SKM-1 (cell line): Measurements from ENCODE around the gene TP63.

ENCODE experiments used
- DNase-seq: peaks from one replicate; lab custom pipeline; 2025; ENCODE audit not compliant: unreplicated experiment; lab: John Stamatoyannopoulos, UW

TP63 gene

DNA sequence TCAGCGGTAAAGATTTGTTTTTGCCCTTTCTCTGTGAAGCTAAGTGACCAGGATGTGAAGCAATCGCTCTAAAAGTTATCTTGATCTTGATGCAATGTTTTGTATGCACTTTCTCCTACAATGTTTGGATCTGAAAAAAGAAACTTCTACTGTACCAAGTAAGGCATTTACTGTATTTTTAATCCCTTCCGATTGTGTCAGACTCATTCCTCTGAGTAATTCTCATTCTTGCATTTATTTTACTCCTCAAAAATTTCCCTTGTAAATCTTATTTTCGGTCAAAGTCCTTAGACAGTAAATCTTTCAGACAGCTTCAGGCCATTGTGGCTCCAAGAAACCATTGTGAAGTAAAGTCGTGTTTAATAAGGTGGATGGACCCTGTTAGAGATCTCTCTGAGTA, 141.9 kb downstream of the TP63 start:
- no peak for DNase-seq

DNA sequence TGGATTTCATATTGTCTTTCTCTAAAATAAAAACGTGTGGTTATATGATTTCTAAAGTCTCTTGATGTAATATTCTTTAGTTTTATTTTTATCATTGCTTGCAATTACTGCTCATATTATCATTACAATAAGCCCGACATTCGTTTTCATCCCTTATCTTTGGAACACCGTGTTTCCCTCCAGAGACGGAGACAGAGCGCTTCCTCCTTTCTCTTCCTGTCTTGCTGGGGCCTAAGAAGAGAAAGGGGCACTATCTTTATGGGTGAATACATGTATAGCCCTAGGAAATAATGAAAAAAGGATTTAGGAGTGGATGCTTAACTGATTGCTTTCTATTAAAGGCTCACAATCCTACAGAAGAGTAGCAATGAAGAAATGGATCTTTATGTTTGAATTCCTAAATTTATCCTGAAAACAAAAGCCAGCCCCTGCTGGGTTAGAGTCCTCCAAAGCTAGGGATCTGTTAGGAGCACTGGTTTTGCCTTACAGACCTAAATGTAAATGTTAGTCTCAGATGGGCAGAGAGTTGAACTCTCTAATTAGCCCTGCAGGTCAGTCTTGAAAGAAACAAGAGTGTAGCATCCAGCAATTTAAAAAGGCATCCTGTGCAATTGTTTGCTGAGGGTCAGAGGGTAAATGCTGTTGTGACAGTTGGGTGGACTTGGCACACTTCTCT, 145.1 kb downstream of the TP63 start:
- DNase-seq = no peak

DNA sequence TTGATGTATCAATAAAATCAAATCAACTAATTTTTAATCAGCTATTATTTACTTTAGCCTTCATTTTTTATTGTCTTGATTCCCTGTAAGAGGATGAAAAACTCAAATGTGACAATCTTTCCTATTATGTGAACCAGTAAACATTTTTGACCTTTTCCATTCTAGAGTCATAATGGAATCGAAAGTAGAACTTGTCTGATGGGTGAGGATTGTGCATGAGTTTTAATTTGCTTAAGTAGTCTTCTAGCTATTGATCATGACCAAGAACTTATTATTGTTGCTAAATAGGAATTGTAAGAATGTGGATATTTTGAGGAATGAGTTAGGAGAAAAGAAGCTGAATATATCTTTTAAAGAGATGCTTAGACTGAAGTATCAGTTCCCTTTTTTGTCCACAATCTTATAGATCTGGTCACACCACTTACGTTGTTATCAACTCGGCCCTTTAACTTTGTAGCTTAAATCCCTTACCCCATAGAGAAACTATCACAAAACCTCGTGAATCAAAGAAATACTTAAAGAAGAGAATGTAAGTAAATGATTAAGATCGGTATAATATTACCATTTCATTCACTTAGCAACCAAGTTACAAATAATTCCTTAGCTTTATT, 147.3 kb downstream of the TP63 start:
- DNase-seq = no peak

DNA sequence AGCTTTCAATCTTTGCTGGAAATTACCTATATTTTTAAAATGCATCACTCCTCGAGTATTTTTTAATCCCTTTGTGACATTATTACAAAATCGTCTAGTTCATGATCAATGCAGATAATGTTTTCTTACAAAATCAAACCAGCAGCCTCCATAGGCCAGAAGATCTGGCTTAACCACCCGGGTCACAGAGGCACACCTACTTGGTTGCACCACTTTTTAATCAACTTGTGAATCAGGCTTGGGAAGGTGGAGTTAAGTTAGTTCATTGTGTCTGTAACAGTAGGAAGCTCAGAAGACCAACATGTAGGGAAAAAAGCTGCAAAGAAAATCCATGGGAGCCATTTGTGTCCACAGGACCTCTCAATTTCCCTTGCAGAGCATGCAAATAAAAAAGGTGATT, 148.0 kb downstream of the TP63 start:
- DNase-seq = no peak

DNA sequence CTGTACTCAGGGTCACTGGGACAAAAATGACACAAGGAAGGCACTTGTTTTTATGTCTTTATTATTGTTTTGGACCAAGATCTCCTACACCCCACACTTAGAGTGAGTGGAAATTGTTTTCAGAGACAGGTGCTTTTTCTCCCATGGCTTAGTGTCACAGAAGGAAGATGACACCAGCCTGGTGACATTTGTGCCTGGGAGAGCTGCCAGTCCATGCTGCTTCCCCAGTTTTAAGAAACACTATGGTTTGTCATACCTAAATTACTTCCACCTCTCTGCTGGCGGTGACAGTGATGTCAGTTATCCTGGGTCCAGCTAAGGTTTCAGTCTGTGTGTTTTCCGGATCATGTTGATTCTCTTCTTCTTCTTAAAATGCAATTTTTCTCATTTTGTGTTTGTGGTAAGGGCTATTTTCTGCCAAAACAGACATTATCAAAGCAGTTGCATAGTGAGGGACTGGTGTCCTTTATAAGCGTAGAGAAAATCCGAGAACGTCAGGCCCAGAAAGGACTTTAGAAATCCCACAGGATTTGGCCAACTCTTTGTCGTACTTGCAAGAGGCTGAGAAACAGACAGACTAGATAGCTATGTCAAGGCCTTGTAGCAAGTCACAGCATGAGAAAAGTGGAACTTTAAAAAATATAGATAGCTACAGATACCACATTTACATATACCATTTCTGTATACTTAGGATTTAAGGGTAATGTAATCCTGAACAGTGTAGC, 149.5 kb downstream of the TP63 start:
- no peak for DNase-seq

DNA sequence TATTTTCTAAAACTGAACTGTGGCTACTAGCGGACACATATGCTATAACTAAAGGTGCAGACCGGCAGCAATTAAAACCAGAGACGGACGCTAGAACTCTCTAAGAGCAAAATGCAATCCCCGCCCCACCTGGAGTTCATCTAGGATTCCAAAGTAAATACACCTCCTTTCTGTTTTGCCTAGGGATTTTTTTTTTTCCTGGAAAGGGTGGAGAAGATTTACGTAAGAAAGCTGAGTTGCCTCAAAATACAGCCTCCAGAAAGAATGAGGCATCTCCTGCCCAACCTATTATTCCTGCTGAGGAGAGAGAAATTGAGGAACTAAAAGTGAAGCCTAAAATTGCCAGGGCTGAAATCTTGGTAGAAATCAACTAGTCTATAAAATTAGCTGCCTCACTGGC, 150.2 kb downstream of the TP63 start:
- no peak for DNase-seq

DNA sequence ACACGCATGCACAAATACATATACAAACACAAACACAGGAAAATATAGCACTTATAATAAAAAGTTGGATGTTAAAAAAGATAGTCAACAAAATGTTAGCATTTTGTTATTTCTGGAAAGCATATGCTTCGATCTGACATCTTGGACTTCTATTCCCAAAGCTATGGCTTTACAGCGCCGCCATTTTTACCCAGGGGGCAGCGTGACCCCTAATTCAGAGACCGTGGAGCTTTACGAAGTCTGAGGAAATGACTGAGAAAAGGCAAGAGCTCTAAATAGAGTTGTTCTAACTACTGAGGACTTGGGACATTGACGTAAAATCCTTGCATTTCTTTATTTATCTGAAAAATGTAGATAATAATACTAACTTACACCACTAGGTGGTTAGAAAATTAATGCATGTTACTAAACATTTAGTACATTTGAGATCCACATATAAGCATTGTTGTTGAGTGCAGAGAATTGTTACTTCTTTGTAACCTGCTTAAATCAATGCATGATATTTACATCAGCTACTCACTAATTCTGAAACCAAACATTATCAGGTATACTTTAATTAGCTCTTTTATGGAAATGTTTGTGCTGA, 155.4 kb downstream of the TP63 start:
- no peak for DNase-seq

DNA sequence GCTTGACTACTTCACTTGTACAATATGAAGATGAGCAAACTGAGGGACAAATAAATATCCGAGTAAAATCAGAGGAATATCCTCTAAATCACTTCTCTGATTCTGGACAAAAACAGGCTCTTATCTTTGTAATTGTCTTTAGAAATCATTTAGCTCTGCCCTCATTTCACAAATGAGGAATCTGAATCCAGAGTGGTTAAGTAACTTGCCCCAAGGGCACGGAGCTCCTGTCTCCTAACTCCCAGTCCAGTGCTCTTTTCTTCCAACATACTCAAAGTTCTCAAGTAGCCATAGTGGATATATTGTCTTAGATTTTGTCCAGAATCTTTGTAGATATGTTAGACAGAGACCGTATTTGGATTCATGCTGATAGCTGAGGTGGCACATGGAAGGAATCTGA, 156.0 kb downstream of the TP63 start:
- DNase-seq = no peak

DNA sequence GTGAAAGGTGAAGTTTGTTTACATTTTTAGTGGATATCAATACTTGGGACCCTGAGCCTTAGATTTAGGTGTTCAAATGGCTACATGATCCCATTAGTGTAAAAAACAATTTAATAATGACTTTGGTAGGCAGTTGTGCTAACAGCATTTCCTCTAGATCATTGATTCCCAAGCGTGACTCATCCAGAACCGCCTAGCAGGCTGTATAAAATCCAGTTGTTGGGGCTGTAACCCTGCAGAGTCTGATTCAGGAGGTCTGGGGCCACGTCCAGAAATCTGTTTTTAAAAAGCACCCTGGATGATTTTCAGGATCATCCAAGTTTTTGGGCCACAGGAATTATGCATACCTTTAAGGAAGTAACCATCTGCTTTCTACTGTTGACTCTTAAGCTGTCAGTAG, 156.4 kb downstream of the TP63 start:
- DNase-seq = no peak

DNA sequence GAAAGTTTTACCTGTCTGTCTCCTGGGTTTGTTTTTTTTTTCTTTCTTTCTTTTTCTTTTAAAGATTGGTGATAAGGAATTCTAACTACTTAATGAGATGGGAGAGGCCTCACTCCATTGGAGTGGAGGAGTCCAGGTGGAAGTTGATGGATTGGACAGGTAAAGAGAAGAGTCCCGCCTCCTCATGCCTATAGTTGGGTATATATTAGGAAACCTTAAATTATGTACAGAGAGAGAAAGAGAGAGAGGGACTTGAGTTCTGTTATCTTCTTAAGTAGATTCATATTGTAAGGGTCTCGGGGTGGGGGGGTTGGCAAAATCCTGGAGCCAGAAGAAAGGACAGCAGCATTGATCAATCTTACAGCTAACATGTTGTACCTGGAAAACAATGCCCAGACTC, 158.2 kb downstream of the TP63 start:
- no peak for DNase-seq

DNA sequence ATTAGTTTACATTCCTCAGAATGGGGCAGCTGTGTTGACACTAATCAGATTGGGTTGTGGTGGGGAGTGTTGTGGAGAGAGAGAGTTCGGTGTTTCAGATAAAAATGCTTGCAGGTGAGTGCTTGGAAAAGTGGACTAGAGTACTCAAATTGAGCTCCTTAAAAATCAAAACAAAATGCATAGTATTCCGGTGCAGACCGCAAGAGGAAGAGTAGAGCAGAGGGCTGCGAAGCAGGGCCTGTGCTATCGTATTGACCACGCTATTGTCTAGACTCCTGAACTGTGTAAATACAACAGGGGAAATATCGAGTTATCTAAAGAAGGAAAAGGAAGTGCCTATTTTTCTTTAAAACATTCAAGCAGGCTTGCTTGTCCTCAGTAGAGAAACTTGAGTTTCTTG, 159.5 kb downstream of the TP63 start:
- DNase-seq = no peak

DNA sequence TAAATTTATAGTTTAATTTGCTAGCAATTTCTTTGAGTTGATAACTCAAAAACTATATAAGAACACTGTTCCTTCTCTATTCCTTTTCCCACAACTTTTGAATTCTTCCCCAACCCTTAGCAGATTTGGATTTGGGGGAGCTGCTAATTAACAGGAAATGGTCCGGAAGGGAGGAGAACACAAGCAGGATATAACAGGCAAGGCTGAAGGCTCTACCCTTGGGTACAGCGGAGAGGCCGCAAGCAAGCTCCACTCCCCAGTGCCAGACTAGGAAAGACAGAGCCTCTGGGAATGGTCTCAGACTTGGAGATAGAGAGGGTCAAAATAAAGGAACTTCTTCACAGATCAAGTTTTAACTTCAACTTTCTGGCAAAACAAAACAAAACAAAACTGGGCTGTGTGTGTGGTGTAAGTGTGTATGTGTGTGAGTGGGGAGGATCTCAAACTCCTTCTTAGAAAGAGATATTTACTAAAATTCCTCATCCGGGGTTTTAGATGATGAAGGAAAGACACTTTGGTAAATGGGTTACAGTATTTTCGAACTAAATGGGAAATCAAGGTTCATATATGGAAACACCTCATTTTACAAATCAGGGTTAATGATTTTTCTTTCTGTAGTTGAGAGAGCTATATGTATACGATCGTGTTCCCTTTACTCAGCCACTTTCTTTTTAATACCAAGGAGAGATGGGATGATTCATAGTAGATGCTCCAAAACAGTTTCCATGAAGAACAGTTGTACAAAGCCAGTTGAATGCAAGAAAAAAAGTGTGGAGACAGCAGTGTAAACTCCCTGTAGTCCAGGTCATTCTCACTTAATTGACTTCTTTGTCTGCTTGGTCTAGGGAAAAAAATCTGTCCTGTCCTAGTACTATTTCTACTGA, 161.1 kb downstream of the TP63 start:
- DNase-seq = no peak

DNA sequence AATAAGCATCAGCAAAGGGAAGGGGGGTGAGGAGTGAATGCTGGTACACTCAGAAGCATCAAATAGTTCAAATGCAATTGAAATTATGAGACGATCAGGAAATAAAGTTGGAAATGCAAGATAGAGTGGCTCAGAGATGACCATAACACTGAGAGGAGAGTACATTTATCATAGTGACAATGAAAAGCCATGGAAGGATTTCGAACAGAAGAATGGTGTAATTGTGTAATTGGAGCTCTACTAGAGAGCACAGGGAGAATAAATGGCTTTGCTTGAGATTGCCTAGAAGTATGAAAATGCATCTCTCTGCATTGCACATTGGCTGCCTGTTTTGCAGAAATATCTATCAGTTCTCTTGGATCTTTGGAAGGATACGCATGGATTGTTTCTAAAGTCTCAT, 163.3 kb downstream of the TP63 start:
- DNase-seq = no peak

DNA sequence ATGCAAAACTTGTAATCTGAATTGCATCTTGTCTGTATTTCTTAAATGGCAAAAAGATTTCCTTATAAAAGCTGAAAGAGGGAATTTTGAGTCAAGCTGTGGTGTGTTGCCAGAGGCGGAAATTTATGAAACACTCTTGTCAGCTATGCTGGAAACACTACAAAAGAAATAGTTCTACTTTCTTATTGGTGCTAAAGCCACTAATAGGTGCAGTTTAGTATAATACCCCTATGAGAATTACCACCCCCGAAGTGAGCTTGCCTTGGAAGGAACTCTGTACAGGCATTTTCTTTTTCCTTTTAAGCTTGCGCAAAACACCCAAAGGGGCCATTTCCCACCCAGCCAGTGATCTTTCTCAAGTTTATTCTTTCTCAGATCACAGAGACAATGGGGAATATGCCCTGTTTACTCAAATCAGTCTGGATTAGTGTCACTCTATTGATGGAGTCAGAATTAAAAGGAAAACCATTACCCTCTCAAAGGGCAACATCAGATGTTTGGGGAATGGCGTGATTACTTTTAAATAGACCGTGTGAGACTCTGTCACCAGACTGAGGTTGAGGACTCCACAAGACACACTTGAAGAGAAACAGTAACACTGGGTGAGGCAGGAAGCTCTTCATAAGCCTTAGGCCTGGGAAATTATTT, 166.0 kb downstream of the TP63 start:
- no peak for DNase-seq

DNA sequence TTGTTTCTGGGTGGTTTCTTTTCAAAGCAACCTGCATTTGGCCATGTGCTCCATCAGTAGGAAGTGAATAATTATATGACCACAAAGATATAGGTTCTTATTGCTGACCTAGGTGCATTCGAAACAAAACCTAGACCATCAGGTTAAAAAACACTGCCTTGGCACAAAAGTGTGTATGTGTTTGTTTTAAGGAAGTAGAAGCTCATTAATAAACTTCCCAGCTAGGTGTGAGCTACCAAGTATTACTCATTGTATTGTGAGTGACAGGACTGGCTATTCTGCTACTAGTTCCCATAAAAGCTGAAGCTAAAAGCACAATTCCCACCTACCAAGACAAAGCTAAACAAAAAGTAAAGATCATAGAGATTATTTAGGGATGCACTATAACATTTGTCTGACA, 168.2 kb downstream of the TP63 start:
- no peak for DNase-seq

DNA sequence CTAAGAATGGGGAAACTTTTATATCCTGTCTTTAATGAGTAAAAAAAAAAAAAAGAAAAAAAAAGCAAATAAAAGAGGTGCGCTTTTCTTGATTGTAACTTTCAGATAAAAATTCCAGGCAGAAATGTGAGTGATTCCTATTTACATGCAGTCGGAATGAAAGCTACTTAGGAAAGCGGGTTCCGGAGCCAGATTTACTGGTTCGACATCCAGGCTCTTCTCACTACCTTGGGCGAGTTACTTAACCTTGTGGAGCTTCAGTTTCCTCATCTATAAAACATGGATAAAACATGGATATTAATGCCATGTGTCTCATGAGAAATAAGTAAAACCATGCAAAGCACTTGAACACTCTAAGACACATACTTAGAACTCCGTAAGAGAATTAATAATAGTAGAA, 169.2 kb downstream of the TP63 start:
- DNase-seq = no peak

DNA sequence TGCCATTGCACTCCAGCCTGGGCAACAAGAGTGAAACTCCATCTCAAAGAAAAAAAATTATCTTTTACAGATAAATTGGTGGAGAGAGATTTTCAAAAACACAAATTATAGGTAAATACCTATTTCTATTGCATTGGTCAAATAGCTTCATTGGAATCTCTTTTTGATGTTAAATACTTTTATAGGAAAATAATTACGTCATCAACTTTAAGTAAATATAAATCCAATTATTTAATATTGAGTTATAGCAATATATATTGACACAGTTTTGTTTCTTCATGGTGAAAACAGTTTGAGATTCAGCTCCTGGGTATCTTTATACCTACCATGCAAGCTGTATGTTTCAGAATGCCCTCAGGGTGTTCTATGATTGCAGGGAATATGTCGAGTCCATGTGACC, 172.1 kb downstream of the TP63 start:
- DNase-seq = no peak

DNA sequence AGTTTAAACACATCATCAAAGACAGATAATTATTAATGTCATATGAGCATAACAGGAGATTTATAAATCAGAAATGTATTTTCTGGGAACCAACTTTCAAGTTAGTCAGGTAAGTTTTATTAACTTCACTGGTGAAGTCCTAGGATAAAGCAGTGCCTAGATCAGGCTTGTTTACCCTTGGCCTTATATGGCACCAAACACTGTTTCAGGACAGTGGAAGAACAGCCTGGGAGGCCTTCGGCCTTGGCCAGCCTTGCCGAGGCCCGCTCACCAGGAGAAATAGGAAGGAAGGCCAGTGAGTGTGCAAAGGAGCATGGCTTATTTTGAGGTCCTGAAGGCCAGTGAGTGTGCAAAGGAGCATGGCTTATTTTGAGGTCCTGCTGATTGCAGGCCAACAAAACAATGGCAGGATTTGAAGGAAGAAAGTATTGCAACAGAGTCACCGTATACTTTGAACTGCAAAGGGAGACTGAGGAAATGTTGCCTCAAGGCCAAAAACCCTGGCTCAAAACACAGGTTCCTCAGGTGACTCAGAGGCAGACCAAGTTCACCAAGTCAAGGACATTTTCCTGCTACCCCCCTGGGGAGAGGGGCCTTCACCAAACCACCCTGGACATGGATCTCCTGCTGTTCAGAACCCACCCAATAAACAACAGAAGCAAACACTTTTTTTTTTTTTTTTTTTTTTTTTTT, 174.3 kb downstream of the TP63 start:
- DNase-seq = no peak

DNA sequence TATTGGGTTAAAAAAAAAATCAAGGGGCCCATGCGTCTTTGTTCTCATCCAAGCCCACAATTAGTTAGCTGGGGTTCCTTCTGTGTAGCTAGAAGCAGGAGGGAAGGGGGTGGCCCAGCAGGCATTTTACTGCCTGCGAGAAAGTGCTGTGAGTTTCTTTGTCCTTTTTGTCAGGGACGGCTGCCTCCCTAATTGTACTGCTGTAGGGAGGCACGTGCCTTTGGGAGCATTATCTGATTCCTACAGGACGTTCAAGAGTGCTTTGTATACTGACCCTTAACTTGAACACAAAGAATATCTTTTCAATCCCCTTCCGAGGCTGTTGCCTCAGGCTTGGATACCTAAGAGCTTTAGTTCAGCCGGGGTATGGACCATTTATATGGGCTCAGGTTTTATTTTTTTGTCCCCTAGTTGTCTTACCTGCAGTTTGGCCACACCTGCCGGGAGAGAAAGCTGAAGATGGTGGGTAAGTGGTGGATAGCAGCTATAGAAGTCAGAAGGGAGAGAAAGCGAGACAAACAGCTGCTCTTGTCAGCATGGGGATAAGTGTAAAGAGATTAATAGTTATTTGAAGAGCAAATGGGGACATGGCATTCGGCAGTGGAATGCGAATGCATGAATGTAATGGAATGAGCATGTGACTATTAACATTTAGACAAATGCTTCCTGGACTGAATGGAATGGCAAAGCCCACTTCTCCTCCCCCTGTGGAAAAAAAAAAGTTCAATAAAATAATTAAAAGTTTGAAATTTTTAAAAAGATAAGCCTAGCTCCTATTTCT, 175.2 kb downstream of the TP63 start:
- no peak for DNase-seq
